ENCODE results near the gene KIAA0232. TPM values are rescaled to one million over a fixed set of nuclear protein-coding genes. Genes with fewer than 3 reads are reported as not detected.

KIAA0232 gene
- total RNA-seq, 4 donors from 2014 or later: 19.8 to 73.6 (median 49.5) TPM

DNA sequence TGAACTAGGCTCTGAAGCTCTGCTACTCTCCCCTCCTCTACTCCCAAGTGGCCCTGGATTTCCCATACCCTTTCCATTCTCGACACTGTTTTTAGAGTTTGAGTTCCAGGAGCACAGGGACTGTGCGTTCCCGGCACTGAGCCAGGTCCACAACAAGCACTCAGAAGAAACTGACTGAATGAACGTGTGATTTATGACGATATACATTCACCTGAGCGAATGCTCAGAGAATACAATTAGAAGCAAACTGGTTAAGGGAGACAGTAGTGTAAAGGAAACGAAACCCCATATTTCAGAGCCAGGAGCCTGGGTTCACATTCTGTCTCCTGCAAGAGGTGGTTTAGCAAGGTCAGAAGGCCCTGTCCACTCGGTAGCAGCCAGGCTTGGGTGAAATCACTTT lies 1.4 kb upstream of the KIAA0232 start:
- Histone ChIP-seq H3K4me1 (peaks cover 0 to 43% (median 4%) of the 10 kb centered on the region in 4 donors), H3K36me3 (no peaks in the 10 kb centered on the region), H3K27ac (peak overlapping the region in 2 of 4 donors; percentile 98 to 100), H3K9me3 (no peaks in the 10 kb centered on the region), H3K4me3 (no peak overlapping the region), H3K27me3 (no peaks in the 10 kb centered on the region)
- peak in 1 of 3 donors; percentile 50 for DNase-seq
- TF ChIP-seq, protein P1, sequence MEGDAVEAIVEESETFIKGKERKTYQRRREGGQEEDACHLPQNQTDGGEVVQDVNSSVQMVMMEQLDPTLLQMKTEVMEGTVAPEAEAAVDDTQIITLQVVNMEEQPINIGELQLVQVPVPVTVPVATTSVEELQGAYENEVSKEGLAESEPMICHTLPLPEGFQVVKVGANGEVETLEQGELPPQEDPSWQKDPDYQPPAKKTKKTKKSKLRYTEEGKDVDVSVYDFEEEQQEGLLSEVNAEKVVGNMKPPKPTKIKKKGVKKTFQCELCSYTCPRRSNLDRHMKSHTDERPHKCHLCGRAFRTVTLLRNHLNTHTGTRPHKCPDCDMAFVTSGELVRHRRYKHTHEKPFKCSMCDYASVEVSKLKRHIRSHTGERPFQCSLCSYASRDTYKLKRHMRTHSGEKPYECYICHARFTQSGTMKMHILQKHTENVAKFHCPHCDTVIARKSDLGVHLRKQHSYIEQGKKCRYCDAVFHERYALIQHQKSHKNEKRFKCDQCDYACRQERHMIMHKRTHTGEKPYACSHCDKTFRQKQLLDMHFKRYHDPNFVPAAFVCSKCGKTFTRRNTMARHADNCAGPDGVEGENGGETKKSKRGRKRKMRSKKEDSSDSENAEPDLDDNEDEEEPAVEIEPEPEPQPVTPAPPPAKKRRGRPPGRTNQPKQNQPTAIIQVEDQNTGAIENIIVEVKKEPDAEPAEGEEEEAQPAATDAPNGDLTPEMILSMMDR (IDR thresholded peaks at IDR 0.05): no peak
- peak in 1 of 2 donors; percentile 30 for TF ChIP-seq POLR2A (IDR thresholded peaks at IDR 0.05)

DNA sequence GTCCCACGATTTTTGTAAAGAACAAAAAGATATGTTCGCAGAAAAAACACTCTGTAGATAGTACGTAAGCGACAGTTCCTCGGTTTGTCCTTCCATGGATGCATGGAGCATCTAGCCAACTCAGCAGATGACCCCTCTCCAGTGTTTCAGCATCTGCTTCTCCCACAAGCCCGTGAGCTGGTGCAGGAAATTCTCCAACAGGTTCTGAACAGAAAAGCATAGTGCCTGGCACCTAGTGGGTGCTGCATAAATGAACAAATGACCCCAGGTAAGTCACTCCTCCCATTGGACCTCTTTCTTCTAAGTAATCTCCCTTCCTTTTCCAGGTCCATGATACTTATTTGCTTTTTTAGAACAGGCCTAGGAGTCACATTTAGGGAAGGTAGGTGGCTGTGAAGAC lies 966 bp upstream of the KIAA0232 start:
- Histone ChIP-seq H3K36me3 (peaks cover 0 to 3% (median 0%) of the 10 kb centered on the region in 3 donors), H3K4me3 (peak overlapping the region; percentile 74 to 100 (median 96)), H3K4me1 (peaks cover 0 to 46% (median 4%) of the 10 kb centered on the region in 4 donors), H3K27ac (peak overlapping the region; percentile 98 to 100 (median 100)), H3K9me3 (no peaks in the 10 kb centered on the region), H3K27me3 (no peaks in the 10 kb centered on the region)
- TF ChIP-seq, protein P1 (IDR thresholded peaks at IDR 0.05): no peak
- no peak for TF ChIP-seq POLR2A (IDR thresholded peaks at IDR 0.05)
- DNase-seq: peak in 1 of 3 donors; percentile 45

DNA sequence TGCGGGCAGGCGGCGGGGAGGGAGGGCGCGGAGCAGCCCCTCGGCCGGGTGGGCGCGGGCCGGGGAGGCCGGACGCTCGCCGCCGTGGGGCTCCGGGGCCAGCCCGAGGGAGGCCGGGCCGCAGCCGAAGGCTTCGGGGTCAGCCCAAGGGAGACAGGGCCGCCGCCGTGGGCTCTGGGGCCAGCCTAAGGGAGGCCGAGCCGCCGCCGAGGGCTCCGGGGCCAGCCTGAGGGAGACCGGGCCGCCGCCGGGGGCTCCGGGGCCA lies 251 bp downstream of the KIAA0232 start:
- Histone ChIP-seq H3K27ac (peak overlapping the region; percentile 98 to 100 (median 100)), H3K4me3 (peak overlapping the region; percentile 74 to 100 (median 96)), H3K9me3 (no peaks in the 10 kb centered on the region), H3K27me3 (no peaks in the 10 kb centered on the region), H3K36me3 (peaks cover 0 to 3% (median 0%) of the 10 kb centered on the region in 3 donors), H3K4me1 (peaks cover 0 to 51% (median 4%) of the 10 kb centered on the region in 4 donors)
- no peak for DNase-seq
- TF ChIP-seq POLR2A (IDR thresholded peaks at IDR 0.05): no peak
- TF ChIP-seq, protein P1 (IDR thresholded peaks at IDR 0.05): no peak

DNA sequence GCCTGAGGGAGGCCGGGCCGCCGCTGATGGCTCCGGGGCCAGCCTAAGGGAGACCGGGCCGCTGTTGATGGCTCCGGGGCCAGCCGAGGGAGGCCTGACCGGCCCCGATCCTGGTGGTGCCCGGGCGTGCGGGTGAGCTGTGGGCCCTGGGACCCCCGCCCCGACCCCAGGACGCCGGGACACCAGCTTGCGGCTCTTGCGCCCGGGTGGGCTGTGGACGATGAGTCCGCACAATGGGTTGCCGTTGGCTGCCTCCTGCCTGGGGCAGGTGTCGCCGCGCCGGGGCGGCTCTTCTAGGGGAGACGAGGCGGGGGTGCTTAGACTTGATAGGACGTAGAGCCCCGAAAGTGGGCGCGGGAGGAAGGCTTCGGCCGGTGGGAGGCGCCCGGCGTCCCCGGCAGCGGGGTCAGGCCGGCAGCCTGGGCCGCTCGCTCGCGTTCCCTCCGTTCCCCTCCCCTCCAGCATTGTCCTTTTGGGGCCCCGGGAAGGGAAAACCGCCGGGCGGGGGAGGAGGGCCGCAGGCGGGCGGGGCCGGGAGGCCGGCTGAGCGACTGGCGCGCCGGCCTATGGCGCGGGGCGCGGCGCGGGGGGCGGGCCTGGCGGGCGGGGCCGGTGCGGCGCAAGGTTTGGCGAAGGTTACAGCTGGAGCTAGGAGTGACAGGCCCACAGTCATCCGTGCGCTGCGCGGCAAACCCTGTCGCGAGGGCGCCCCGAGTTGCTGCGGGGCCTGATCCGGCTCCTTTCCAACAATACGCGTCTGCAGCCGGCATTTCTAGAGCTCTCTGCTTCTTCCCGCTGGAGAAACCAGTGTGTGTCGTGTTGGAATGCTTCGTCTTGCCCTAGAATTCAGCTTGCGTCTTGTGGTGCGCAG lies 819 bp downstream of the KIAA0232 start:
- peak; percentile 81 to 95 (median 95) for DNase-seq
- H3K4me3 ChIP-seq: peak overlapping the region; percentile 74 to 100 (median 96)
- no peaks in the 10 kb centered on the region for H3K27me3 ChIP-seq
- H3K9me3 ChIP-seq: no peaks in the 10 kb centered on the region
- TF ChIP-seq, protein P1 (IDR thresholded peaks at IDR 0.05): no peak
- peak; percentile 79 to 86 for TF ChIP-seq POLR2A (IDR thresholded peaks at IDR 0.05)
- H3K27ac ChIP-seq: peak overlapping the region; percentile 98 to 100 (median 100)
- peaks cover 0 to 56% (median 4%) of the 10 kb centered on the region in 4 donors for H3K4me1 ChIP-seq
- H3K36me3 ChIP-seq: peaks cover 0 to 3% (median 0%) of the 10 kb centered on the region in 3 donors

DNA sequence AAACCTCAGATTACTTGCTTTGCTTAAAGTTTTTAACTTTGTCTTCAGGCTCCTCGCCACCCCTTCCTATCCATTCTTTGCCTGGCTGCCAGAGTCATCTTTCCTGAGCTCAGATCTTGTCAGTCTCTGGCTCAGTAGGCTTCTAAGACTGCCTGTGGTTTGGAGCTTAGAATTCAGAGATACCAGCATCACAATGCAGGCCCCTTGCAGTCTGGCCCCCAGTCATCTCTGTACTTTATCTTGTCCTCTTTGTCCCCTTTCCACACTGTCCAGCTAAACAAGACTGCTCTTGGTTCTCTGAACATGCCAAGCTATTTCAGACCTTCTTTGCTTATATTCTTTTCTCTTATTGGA lies 3.0 kb downstream of the KIAA0232 start:
- Histone ChIP-seq H3K4me3 (no peak overlapping the region), H3K36me3 (peaks cover 0 to 3% (median 0%) of the 10 kb centered on the region in 3 donors), H3K4me1 (peaks cover 0 to 56% (median 4%) of the 10 kb centered on the region in 4 donors), H3K9me3 (no peaks in the 10 kb centered on the region), H3K27ac (no peak overlapping the region), H3K27me3 (no peaks in the 10 kb centered on the region)
- peak in 1 of 3 donors; percentile 18 for DNase-seq
- TF ChIP-seq, protein P1 (IDR thresholded peaks at IDR 0.05): no peak
- TF ChIP-seq POLR2A (IDR thresholded peaks at IDR 0.05): no peak
